Liver (tissue), 3 donors: ENCODE data around the gene ANKRD60.

Experiments
- EGR1 ChIP-seq, 2 donors: IDR thresholded peaks; 2 replicates each; pipeline ENCODE4 v1.6.1; 2016 to 2018; ENCODE audit warnings: antibody characterized with exemption in 2 of 2, low read depth in 2 of 2
- GABPA ChIP-seq, 2 donors: IDR thresholded peaks in 1 of 2; conservative IDR thresholded peaks in 1 of 2; 2 replicates each; pipeline ENCODE4 v1.6.1; 2016; ENCODE audit warnings: antibody characterized with exemption in 2 of 2, mild to moderate bottlenecking in 1 of 2, moderate library complexity in 1 of 2
- HNF4G ChIP-seq: IDR thresholded peaks from 2 replicates; pipeline ENCODE4 v1.6.1; 2016; ENCODE audit warnings: antibody characterized with exemption
- REST ChIP-seq: IDR thresholded peaks from 2 replicates; pipeline ENCODE4 v1.6.1; 2016; ENCODE audit warnings: antibody characterized with exemption, mild to moderate bottlenecking
- YY1 ChIP-seq: IDR thresholded peaks from 2 replicates; pipeline ENCODE4 v1.6.1; 2016; ENCODE audit warnings: antibody characterized with exemption, mild to moderate bottlenecking
- TF ChIP-seq, protein P1 (sequence below): fragments of 150-350 bp; IDR thresholded peaks from 2 replicates; pipeline ENCODE4 v1.5.1; 2017; ENCODE audit warnings: improper control_type of control experiment, low read depth, low read length; ENCODE audit not compliant: missing input control
- TF ChIP-seq, protein P2 (sequence below): IDR thresholded peaks from 2 replicates; pipeline ENCODE4 v1.6.1; 2016; ENCODE audit warnings: antibody characterized with exemption
- TF ChIP-seq, protein P3 (sequence below): IDR thresholded peaks from 2 replicates; pipeline ENCODE4 v1.6.1; 2016; ENCODE audit warnings: antibody characterized with exemption
- TF ChIP-seq, protein P4 (sequence below): IDR thresholded peaks from 2 replicates; pipeline ENCODE4 v1.6.1; 2016; ENCODE audit warnings: antibody characterized with exemption
- donor health status: healthy.
- donor health status: healthy.

- TF ChIP-seq HNF4G (no peak), REST (no peak), EGR1 (IDR thresholded peaks at IDR 0.05; ENCODE audit: low read depth in 2 of 2) (no peak), GABPA (IDR thresholded peaks at IDR 0.05 in 1 of 2, conservative IDR thresholded peaks at IDR 0.05 in 1 of 2) (no peak), YY1 (no peak)
- TF ChIP-seq, protein P1, sequence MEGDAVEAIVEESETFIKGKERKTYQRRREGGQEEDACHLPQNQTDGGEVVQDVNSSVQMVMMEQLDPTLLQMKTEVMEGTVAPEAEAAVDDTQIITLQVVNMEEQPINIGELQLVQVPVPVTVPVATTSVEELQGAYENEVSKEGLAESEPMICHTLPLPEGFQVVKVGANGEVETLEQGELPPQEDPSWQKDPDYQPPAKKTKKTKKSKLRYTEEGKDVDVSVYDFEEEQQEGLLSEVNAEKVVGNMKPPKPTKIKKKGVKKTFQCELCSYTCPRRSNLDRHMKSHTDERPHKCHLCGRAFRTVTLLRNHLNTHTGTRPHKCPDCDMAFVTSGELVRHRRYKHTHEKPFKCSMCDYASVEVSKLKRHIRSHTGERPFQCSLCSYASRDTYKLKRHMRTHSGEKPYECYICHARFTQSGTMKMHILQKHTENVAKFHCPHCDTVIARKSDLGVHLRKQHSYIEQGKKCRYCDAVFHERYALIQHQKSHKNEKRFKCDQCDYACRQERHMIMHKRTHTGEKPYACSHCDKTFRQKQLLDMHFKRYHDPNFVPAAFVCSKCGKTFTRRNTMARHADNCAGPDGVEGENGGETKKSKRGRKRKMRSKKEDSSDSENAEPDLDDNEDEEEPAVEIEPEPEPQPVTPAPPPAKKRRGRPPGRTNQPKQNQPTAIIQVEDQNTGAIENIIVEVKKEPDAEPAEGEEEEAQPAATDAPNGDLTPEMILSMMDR, result no peak
- TF ChIP-seq, protein P2, sequence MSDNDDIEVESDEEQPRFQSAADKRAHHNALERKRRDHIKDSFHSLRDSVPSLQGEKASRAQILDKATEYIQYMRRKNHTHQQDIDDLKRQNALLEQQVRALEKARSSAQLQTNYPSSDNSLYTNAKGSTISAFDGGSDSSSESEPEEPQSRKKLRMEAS, result no peak
- TF ChIP-seq, protein P3, sequence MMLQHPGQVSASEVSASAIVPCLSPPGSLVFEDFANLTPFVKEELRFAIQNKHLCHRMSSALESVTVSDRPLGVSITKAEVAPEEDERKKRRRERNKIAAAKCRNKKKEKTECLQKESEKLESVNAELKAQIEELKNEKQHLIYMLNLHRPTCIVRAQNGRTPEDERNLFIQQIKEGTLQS, result no peak
- TF ChIP-seq, protein P4, sequence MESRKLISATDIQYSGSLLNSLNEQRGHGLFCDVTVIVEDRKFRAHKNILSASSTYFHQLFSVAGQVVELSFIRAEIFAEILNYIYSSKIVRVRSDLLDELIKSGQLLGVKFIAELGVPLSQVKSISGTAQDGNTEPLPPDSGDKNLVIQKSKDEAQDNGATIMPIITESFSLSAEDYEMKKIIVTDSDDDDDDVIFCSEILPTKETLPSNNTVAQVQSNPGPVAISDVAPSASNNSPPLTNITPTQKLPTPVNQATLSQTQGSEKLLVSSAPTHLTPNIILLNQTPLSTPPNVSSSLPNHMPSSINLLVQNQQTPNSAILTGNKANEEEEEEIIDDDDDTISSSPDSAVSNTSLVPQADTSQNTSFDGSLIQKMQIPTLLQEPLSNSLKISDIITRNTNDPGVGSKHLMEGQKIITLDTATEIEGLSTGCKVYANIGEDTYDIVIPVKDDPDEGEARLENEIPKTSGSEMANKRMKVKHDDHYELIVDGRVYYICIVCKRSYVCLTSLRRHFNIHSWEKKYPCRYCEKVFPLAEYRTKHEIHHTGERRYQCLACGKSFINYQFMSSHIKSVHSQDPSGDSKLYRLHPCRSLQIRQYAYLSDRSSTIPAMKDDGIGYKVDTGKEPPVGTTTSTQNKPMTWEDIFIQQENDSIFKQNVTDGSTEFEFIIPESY, result no peak
These were observed 60.7 kb downstream of the ANKRD60 start for GRCh38 chr20:58167759-58168158.
